Esophagus squamous epithelium (tissue), 4 donors: Measurements from ENCODE around the gene OR8G5.

Experiments used
- CTCF ChIP-seq, 6 experiments: fragments of 450-650 bp in 4 of 6; fragments of 200-600 bp in 2 of 6; sonication (generic) in 2 of 6; IDR thresholded peaks; one replicate each; pipeline ENCODE4 v1.5.1; 2016 to 2019; ENCODE audit warnings: antibody characterized with exemption in 6 of 6, mild to moderate bottlenecking in 4 of 6, moderate library complexity in 4 of 6
- POLR2A ChIP-seq, 4 donors: fragments of 450-650 bp; IDR thresholded peaks; one replicate each; pipeline ENCODE4 v1.6.1; 2017; ENCODE audit warnings: antibody characterized with exemption in 4 of 4, mild to moderate bottlenecking in 4 of 4, moderate library complexity in 3 of 4

- TF ChIP-seq CTCF (IDR thresholded peaks at IDR 0.05) (no peak), POLR2A (IDR thresholded peaks at IDR 0.05) (no peak)
Measured at GRCh38 chr11:124238512-124238911, 17.7 kb upstream of the OR8G5 start.
